Effector memory CD8-positive, alpha-beta T cell (primary cell): ENCODE measurements around the gene DLGAP1.
"Not testable (repeated sequence)": the region's sequence is repeated elsewhere in the genome, so short reads cannot be mapped to it uniquely, and the experiment has no call there.

ENCODE experiments used
- ATAC-seq: fragments of 150-1000 bp; cut with Tn5 transposase; replicated peaks from 2 replicates; pipeline ENCODE4 v1.10.0; 2021; ENCODE audit warnings: mild to moderate bottlenecking, moderate library complexity
- DNase-seq, 3 experiments: peaks; one replicate each; pipeline ENCODE4 v3.0.0; 2021
- H3K27ac Mint-ChIP-seq, 2 donors: one replicate each; pipeline ENCODE4 v1.8.0; 2022; ENCODE audit warnings: mild to moderate bottlenecking in 2 of 2, mixed read lengths in 2 of 2, moderate library complexity in 2 of 2
- H3K27me3 Mint-ChIP-seq, 2 donors: one replicate each; pipeline ENCODE4 v1.8.0; 2022; ENCODE audit warnings: mixed read lengths in 2 of 2
- H3K36me3 Mint-ChIP-seq: one replicate; pipeline ENCODE4 v1.8.0; 2022; ENCODE audit warnings: mild to moderate bottlenecking, moderate library complexity, mixed read lengths; ENCODE audit not compliant: insufficient read depth
- H3K4me1 Mint-ChIP-seq, 2 donors: one replicate each; pipeline ENCODE4 v1.8.0; 2022; ENCODE audit warnings: low read depth in 2 of 2, mixed read lengths in 2 of 2
- H3K4me3 Mint-ChIP-seq, 2 donors: one replicate each; pipeline ENCODE4 v1.8.0; 2022; ENCODE audit warnings: mild to moderate bottlenecking in 2 of 2, mixed read lengths in 2 of 2, moderate library complexity in 2 of 2
- H3K9me3 Mint-ChIP-seq, 2 donors: one replicate each; pipeline ENCODE4 v1.8.0; 2022; ENCODE audit warnings: mixed read lengths in 2 of 2

DLGAP1 gene

DNA sequence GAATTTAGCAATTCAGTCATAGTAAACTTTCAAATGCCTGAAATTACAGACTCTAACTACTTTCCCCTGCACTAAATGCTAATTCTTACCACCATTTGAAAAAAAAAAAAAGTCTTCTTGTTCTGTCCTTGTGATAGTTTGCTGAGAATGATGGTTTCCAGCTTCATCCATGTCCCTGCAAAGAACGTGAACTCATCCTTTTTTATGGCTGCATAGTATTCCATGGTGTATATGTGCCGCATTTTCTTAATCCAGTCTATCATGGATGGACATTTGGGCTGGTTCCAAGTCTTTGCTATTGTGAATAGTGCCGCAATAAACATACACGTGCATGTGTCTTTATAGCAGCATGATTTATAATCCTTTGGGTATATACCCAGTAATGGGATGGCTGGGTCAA lies 420.3 kb downstream of the DLGAP1 start:
- not testable (repeated sequence) for H3K27ac Mint-ChIP-seq, ATAC-seq, H3K36me3 Mint-ChIP-seq, DNase-seq, H3K27me3 Mint-ChIP-seq, H3K4me1 Mint-ChIP-seq, H3K9me3 Mint-ChIP-seq, H3K4me3 Mint-ChIP-seq

GRCh38 chr18:4026542-4026941 lies 428.6 kb downstream of the DLGAP1 start:
- ATAC-seq (no peak), DNase-seq (no peak)
- Mint-ChIP-seq H3K4me1 (no peaks in the 10 kb centered on the region), H3K9me3 (peaks cover 0 to 3% of the 10 kb centered on the region in 2 donors), H3K27ac (no peak overlapping the region), H3K27me3 (peaks cover 0 to 6% of the 10 kb centered on the region in 2 donors), H3K4me3 (no peak overlapping the region), H3K36me3 (no peaks in the 10 kb centered on the region)

DNA sequence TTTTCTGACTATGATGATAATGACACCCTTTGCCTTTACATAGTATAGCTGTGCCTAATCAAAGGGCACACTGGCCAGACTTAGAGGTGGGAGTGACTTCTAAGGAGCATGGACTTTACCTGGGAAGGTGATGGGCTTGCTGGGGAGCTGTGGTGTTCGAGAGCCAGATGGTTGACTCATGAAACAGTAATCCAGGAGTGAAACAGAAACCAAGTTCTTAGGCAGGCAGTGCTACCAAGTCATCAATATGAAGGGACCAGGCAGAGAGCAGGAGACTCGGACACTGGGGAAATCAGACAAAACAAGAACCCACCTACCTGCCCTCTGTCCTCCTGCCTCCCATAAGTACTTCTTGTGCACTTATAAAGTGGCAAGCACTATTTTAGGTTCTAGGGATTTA lies 430.4 kb downstream of the DLGAP1 start:
- no peaks in the 10 kb centered on the region for H3K36me3 Mint-ChIP-seq
- peaks cover 0 to 6% of the 10 kb centered on the region in 2 donors for H3K27me3 Mint-ChIP-seq
- peaks cover 0 to 3% of the 10 kb centered on the region in 2 donors for H3K9me3 Mint-ChIP-seq
- no peak for DNase-seq
- no peak for ATAC-seq
- no peaks in the 10 kb centered on the region for H3K4me1 Mint-ChIP-seq
- H3K4me3 Mint-ChIP-seq: no peak overlapping the region
- H3K27ac Mint-ChIP-seq: no peak overlapping the region

- H3K9me3 Mint-ChIP-seq, H3K4me3 Mint-ChIP-seq, H3K4me1 Mint-ChIP-seq, DNase-seq, ATAC-seq, H3K36me3 Mint-ChIP-seq, H3K27me3 Mint-ChIP-seq, H3K27ac Mint-ChIP-seq: not testable (repeated sequence)
These were observed 432.4 kb downstream of the DLGAP1 start for GRCh38 chr18:4022749-4023148.

- no peak for DNase-seq
- H3K9me3 Mint-ChIP-seq: peaks cover 0 to 3% of the 10 kb centered on the region in 2 donors
- no peaks in the 10 kb centered on the region for H3K4me1 Mint-ChIP-seq
- no peaks in the 10 kb centered on the region for H3K36me3 Mint-ChIP-seq
- no peak overlapping the region for H3K27ac Mint-ChIP-seq
- ATAC-seq: no peak
- no peak overlapping the region for H3K4me3 Mint-ChIP-seq
- peaks cover 0 to 6% of the 10 kb centered on the region in 2 donors for H3K27me3 Mint-ChIP-seq
These were observed 435.1 kb downstream of the DLGAP1 start for GRCh38 chr18:4020026-4020425.

- ATAC-seq (no peak), DNase-seq (no peak)
- Mint-ChIP-seq H3K27me3 (no peaks in the 10 kb centered on the region), H3K27ac (no peak overlapping the region), H3K36me3 (no peaks in the 10 kb centered on the region), H3K4me3 (no peak overlapping the region), H3K4me1 (no peaks in the 10 kb centered on the region), H3K9me3 (peaks cover 0 to 3% of the 10 kb centered on the region in 2 donors)
These were observed 437.6 kb downstream of the DLGAP1 start for GRCh38 chr18:4017480-4017879.

- Mint-ChIP-seq H3K4me1 (no peaks in the 10 kb centered on the region), H3K27ac (no peak overlapping the region), H3K36me3 (no peaks in the 10 kb centered on the region), H3K27me3 (no peaks in the 10 kb centered on the region), H3K9me3 (no peaks in the 10 kb centered on the region), H3K4me3 (no peak overlapping the region)
- ATAC-seq (no peak), DNase-seq (no peak)
These were observed 438.6 kb downstream of the DLGAP1 start for GRCh38 chr18:4016391-4017049.

- Mint-ChIP-seq H3K9me3 (no peaks in the 10 kb centered on the region), H3K4me3 (no peak overlapping the region), H3K4me1 (no peaks in the 10 kb centered on the region), H3K27me3 (peaks cover 35 to 53% of the 10 kb centered on the region in 2 donors), H3K36me3 (no peaks in the 10 kb centered on the region), H3K27ac (no peak overlapping the region)
- no peak for DNase-seq
- no peak for ATAC-seq
These were observed 447.3 kb downstream of the DLGAP1 start for GRCh38 chr18:4007846-4008245.

DNA sequence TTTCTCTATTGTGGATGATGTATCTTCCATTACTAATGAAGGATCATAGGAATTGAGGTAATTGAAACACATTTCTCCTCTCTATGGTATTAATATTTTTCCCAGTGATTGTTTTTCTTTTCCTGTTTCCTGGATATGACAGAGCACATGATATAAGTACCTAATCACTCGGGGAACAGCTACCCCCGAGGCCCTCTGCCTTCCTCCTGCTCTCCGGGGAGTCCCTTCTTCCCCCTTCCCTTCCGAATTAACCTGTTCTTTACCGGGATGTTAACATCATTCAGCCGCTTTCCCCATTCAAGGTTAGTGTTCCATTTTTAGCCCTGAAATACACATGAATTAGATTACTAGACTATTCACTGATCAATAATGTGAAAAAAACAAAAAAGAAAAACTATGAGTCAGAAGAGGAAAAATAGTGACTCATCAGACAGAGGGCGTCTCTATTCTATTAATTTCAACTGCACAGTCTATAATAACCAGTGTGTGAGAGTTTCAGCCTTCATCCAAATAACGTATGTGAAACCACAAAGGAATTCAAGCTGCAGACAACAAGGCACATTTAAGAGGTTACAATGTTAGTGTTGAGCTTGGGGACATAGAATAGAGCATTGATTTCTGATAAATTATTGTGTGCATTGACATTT lies 450.8 kb downstream of the DLGAP1 start:
- Mint-ChIP-seq H3K27ac (no peak overlapping the region), H3K4me1 (no peaks in the 10 kb centered on the region), H3K36me3 (no peaks in the 10 kb centered on the region), H3K27me3 (peaks cover 53% of the 10 kb centered on the region in 2 donors), H3K9me3 (no peaks in the 10 kb centered on the region), H3K4me3 (no peak overlapping the region)
- no peak for ATAC-seq
- DNase-seq: no peak

- H3K4me1 Mint-ChIP-seq: no peaks in the 10 kb centered on the region
- no peak overlapping the region for H3K27ac Mint-ChIP-seq
- H3K9me3 Mint-ChIP-seq: no peaks in the 10 kb centered on the region
- H3K36me3 Mint-ChIP-seq: no peaks in the 10 kb centered on the region
- DNase-seq: no peak
- no peak for ATAC-seq
- peaks cover 18 to 28% of the 10 kb centered on the region in 2 donors for H3K27me3 Mint-ChIP-seq
- H3K4me3 Mint-ChIP-seq: no peak overlapping the region
These were observed 456.3 kb downstream of the DLGAP1 start for GRCh38 chr18:3998698-3999333.

DNA sequence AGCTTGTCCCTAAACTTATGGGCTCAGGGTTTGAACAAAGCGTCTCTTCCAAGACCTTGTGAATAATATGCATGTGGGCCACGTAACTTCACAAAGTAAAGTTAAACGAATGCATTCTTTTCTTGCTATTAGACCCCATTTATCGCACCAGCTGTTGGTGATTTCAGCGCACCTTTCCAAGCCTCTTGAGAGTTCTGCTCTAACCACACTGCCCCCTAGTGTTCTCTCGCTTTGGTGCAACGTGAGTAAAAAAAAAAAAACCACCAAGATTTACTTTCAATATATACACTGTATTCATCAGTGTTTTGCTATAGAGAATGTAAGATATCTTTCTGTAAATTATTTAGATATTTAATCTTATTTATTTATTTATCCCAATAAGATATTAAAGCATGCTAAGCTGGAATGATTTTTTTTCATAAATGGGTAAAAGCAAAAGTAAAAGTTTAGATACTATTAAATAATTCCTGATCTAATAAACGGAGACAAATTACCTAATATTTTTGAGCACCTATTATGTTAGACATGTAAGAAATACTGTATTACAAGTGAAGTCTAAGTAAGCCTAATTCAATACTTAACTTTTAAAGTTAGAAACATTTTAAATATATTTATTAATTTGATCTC lies 459.5 kb downstream of the DLGAP1 start:
- Mint-ChIP-seq H3K4me1 (no peaks in the 10 kb centered on the region), H3K27ac (no peak overlapping the region), H3K4me3 (no peak overlapping the region), H3K36me3 (no peaks in the 10 kb centered on the region), H3K9me3 (no peaks in the 10 kb centered on the region), H3K27me3 (peaks cover 0 to 5% of the 10 kb centered on the region in 2 donors)
- ATAC-seq: peak; percentile 63
- DNase-seq: peak; percentile 32 to 49 (median 45)

DNA sequence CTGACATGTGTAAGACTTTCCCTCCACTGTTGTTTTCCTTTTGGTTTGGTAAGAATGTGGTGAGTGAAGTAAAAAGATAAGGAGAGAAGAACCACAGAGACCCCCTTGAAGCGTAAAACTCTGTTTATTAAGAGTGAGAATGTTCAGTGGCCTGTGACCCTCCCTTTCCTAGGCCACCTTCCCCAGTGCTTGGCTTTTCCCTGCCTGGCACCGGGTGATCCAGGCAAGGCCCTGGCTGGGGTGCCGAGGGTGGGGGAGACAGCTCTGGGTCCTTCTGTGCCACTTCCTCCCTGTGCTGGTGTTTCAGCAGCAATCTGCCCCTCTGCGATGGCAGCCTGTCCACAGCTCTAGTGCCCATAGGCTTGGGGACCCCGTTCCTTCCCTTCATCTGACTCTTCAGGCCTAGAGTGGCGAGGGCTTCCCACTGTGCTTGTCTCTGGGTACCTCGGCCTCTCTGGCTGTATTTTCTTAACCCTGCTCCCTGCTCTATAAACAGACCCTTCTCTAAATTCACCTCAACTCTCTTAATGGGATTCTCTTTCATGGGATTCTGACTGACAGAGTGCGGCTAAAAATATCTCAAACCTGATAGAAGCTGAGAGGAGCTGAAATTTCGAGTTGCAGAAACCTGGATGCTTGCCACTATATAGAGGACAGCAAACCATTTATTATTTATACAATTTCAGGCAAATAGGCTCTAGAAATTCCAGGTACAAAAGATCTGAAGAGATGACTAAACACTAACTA lies 461.0 kb downstream of the DLGAP1 start:
- no peaks in the 10 kb centered on the region for H3K9me3 Mint-ChIP-seq
- no peak for DNase-seq
- no peaks in the 10 kb centered on the region for H3K4me1 Mint-ChIP-seq
- H3K27ac Mint-ChIP-seq: peak overlapping the region in 1 of 2 donors; percentile 33
- H3K36me3 Mint-ChIP-seq: no peaks in the 10 kb centered on the region
- no peak overlapping the region for H3K4me3 Mint-ChIP-seq
- peaks cover 0 to 3% of the 10 kb centered on the region in 2 donors for H3K27me3 Mint-ChIP-seq
- ATAC-seq: no peak

GRCh38 chr18:3985664-3986063 lies 469.4 kb downstream of the DLGAP1 start:
- ATAC-seq (no peak), DNase-seq (no peak)
- peaks cover 0 to 17% of the 10 kb centered on the region in 2 donors for H3K27me3 Mint-ChIP-seq
- no peaks in the 10 kb centered on the region for H3K36me3 Mint-ChIP-seq
- peak overlapping the region in 1 of 2 donors; percentile 81 for H3K27ac Mint-ChIP-seq
- peak overlapping the region in 1 of 2 donors; percentile 50 for H3K4me3 Mint-ChIP-seq
- H3K9me3 Mint-ChIP-seq: peaks cover 0 to 3% of the 10 kb centered on the region in 2 donors
- H3K4me1 Mint-ChIP-seq: peaks cover 9 to 13% of the 10 kb centered on the region in 2 donors
